ENCODE data around the gene ZNF804B. TPM values are rescaled to one million over a fixed set of nuclear protein-coding genes. Genes with fewer than 3 reads are reported as not detected.

Gene ZNF804B
- total and polyA plus RNA-seq, 12 donors = 0.07 TPM; not detected in 11

DNA sequence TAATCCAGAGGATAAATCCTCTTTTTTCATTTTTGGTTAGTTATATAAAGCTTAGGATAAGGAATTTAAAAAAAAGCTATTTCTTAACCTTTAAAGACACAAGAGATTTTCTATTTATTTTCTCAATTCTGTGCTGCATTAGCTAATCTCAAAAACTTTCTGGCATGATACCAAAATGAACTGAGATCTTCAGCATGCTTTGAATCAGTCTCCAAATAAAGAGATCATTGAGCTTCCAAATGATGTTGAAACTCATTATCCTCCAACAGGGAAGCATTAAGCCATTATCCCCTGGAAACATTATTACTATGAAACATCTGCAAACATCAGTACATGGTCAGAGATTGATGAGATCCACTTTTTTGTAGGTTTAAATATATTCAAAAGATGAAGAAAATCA is 386.3 kb downstream of the ZNF804B start:
- DNase-seq (no peak), ATAC-seq (no peak)
- no peak overlapping the region for H3K4me3 ChIP-seq
- no peak overlapping the region for H3K27ac ChIP-seq
- H3K4me1 ChIP-seq = no peaks in the 10 kb centered on the region
- no peaks in the 10 kb centered on the region for H3K27me3 ChIP-seq
- intact Hi-C loops (cut with DNase I) = no loop called here
- no peaks in the 10 kb centered on the region for H3K36me3 ChIP-seq
- TF ChIP-seq, protein P1, sequence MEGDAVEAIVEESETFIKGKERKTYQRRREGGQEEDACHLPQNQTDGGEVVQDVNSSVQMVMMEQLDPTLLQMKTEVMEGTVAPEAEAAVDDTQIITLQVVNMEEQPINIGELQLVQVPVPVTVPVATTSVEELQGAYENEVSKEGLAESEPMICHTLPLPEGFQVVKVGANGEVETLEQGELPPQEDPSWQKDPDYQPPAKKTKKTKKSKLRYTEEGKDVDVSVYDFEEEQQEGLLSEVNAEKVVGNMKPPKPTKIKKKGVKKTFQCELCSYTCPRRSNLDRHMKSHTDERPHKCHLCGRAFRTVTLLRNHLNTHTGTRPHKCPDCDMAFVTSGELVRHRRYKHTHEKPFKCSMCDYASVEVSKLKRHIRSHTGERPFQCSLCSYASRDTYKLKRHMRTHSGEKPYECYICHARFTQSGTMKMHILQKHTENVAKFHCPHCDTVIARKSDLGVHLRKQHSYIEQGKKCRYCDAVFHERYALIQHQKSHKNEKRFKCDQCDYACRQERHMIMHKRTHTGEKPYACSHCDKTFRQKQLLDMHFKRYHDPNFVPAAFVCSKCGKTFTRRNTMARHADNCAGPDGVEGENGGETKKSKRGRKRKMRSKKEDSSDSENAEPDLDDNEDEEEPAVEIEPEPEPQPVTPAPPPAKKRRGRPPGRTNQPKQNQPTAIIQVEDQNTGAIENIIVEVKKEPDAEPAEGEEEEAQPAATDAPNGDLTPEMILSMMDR (IDR thresholded peaks at IDR 0.05) = no peak
- peaks cover 0 to 24% (median 11%) of the 10 kb centered on the region in 11 donors for H3K9me3 ChIP-seq

DNA sequence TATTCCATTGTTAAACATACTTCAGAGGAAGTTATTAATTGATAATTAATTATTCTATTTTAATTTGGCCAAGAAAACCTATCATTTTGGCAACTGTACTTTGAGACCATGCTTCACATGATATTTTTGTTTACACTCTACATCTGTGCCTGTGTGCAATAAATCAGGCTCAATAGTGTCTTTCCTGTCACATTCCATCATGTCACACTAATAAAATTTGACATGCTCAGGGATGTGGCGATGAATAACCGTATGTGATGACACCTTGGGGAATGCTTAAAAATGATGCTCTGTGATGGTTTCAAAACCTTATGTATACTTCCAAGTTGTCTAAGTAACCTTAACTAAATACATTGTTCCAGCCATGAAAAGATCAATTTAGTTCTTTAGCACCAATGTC is 400.6 kb downstream of the ZNF804B start:
- intact Hi-C loops (cut with DNase I) = no loop called here
- 88 to 90% methylated on average over 2 of the region's 2 CpGs for WGBS, 2 donors
- Histone ChIP-seq H3K4me1 (no peaks in the 10 kb centered on the region), H3K36me3 (no peaks in the 10 kb centered on the region), H3K27ac (no peak overlapping the region), H3K9me3 (no peaks in the 10 kb centered on the region), H3K4me3 (no peak overlapping the region), H3K27me3 (no peaks in the 10 kb centered on the region)
- no peak for ATAC-seq
- TF ChIP-seq, protein P1 (IDR thresholded peaks at IDR 0.05) = no peak
- DNase-seq = no peak

DNA sequence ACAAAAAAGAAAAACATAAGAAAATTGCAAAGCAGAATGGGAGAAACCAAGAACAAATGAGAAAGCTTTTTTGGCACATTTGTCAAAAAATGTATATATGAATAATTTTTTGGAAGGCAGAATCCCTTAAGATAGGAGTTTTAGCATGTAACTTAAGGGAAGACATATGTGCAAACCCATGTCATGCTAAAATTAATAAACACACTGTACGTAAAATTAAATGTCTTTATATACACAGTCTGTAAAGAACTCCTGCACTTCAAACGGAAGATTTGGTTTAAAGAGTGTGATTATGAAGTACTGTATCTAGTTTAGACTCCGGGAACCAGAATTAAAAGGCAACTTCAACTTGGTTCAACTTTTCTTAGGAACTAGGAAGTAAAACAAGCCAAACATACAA is 405.9 kb downstream of the ZNF804B start:
- WGBS, 2 donors = 82 to 86% methylated on average over 3 of the region's 3 CpGs
- no peak for DNase-seq
- Histone ChIP-seq H3K9me3 (no peaks in the 10 kb centered on the region), H3K27me3 (peaks cover 0 to 3% (median 0%) of the 10 kb centered on the region in 7 donors), H3K4me1 (no peaks in the 10 kb centered on the region), H3K27ac (no peak overlapping the region), H3K4me3 (no peak overlapping the region), H3K36me3 (no peaks in the 10 kb centered on the region)
- ATAC-seq = no peak
- intact Hi-C loops (cut with DNase I) = no loop called here
- TF ChIP-seq, protein P1 (IDR thresholded peaks at IDR 0.05) = no peak

DNA sequence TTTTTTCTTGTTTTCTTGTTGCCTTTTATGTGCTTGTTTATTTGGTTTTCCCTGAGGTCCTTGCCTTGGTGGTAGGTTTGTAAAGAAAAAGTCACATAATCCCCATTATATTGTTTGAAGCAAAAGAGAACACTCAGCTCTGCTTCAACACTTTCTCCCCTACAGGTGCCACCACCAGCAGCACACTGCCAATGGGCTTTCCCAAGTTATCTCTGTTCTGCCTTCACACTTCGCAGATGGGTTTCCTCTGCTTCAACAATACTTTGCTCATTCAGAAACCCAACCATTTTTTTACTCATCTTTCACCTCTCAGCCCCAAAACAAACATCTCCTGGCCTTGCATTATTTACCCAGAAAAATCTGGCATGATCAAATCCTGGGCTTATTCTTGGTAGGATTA is 411.1 kb downstream of the ZNF804B start:
- H3K4me3 ChIP-seq = no peak overlapping the region
- H3K4me1 ChIP-seq = no peaks in the 10 kb centered on the region
- DNase-seq (no peak), ATAC-seq (no peak)
- intact Hi-C loops (cut with DNase I) = no loop called here
- 60 to 73% methylated on average over 1 of the region's 1 CpG for WGBS, 2 donors
- peaks cover 0 to 3% (median 0%) of the 10 kb centered on the region in 7 donors for H3K27me3 ChIP-seq
- TF ChIP-seq, protein P1 (IDR thresholded peaks at IDR 0.05) = no peak
- H3K36me3 ChIP-seq = no peaks in the 10 kb centered on the region
- peaks cover 0 to 7% (median 0%) of the 10 kb centered on the region in 11 donors for H3K9me3 ChIP-seq
- no peak overlapping the region for H3K27ac ChIP-seq
